DOHH2 (cell line): ENCODE results near the gene MRPS5.

Experiments
- CTCF ChIP-seq: fragments of 200-600 bp; sonication (generic); IDR thresholded peaks from one replicate; pipeline ENCODE4 v1.5.1; 2014; ENCODE audit warnings: antibody characterized with exemption, mild to moderate bottlenecking, low read depth, low read length; ENCODE audit not compliant: poor library complexity, severe bottlenecking
- EZH2phosphoT487 ChIP-seq: fragments of 200-600 bp; sonication (generic); IDR thresholded peaks from 2 replicates; pipeline ENCODE4 v1.6.1; 2017; ENCODE audit warnings: borderline replicate concordance, mild to moderate bottlenecking, antibody characterized with exemption, low read length, moderate library complexity, mixed read lengths

- no peak for TF ChIP-seq CTCF
- no peak for TF ChIP-seq EZH2phosphoT487
Observed at GRCh38 chr2:95068256-95068655, 53.4 kb downstream of the MRPS5 start.
